NCI-H146 (cell line): ENCODE measurements around the gene COL4A2.
"Not testable (repeated sequence)": the region's sequence is repeated elsewhere in the genome, so short reads cannot be mapped to it uniquely, and the experiment has no call there.

Source experiments
- DNase-seq: peaks from one replicate; lab custom pipeline; 2025; lab: John Stamatoyannopoulos, UW

Gene COL4A2

GRCh38 chr13:110379905-110380341 is 72.8 kb downstream of the COL4A2 start:
- DNase-seq, result no peak

- no peak for DNase-seq
Measured at GRCh38 chr13:110380359-110381028, 73.4 kb downstream of the COL4A2 start.

GRCh38 chr13:110381029-110381360 is 73.9 kb downstream of the COL4A2 start:
- no peak for DNase-seq

GRCh38 chr13:110382229-110382628 is 75.1 kb downstream of the COL4A2 start:
- DNase-seq, result no peak

- no peak for DNase-seq
Measured at GRCh38 chr13:110382830-110383229, 75.7 kb downstream of the COL4A2 start.

GRCh38 chr13:110387451-110388107 is 80.5 kb downstream of the COL4A2 start:
- no peak for DNase-seq

- peak; percentile 3 for DNase-seq
Measured at GRCh38 chr13:110388108-110388943, 81.2 kb downstream of the COL4A2 start.

GRCh38 chr13:110390567-110390966 is 83.5 kb downstream of the COL4A2 start:
- no peak for DNase-seq

- no peak for DNase-seq
Measured at GRCh38 chr13:110391273-110391672, 84.2 kb downstream of the COL4A2 start.

- no peak for DNase-seq
Measured at GRCh38 chr13:110392510-110393240, 85.6 kb downstream of the COL4A2 start.

- no peak for DNase-seq
Measured at GRCh38 chr13:110393761-110394160, 86.7 kb downstream of the COL4A2 start.

GRCh38 chr13:110394371-110394841 is 87.3 kb downstream of the COL4A2 start:
- DNase-seq, result no peak

- DNase-seq, result not testable (repeated sequence)
Measured at GRCh38 chr13:110395616-110396015, 88.5 kb downstream of the COL4A2 start.

GRCh38 chr13:110396476-110396875 is 89.4 kb downstream of the COL4A2 start:
- DNase-seq, result no peak

GRCh38 chr13:110396913-110397381 is 89.9 kb downstream of the COL4A2 start:
- DNase-seq, result no peak

- no peak for DNase-seq
Measured at GRCh38 chr13:110397436-110398115, 90.5 kb downstream of the COL4A2 start.

- no peak for DNase-seq
Measured at GRCh38 chr13:110398564-110399507, 91.8 kb downstream of the COL4A2 start.

- DNase-seq, result no peak
Measured at GRCh38 chr13:110399801-110400200, 92.7 kb downstream of the COL4A2 start.

GRCh38 chr13:110400786-110401533 is 93.9 kb downstream of the COL4A2 start:
- no peak for DNase-seq
